ENCODE results near the gene SLC2A9. TPM values are rescaled to one million over a fixed set of nuclear protein-coding genes. Genes with fewer than 3 reads are reported as not detected.

Gene SLC2A9
- total and polyA plus RNA-seq, 2 of the 13 experiments (the other 11 are each of a cell fraction or from before 2014, with no cell fraction given), result 36.2 to 42.3 TPM

DNA sequence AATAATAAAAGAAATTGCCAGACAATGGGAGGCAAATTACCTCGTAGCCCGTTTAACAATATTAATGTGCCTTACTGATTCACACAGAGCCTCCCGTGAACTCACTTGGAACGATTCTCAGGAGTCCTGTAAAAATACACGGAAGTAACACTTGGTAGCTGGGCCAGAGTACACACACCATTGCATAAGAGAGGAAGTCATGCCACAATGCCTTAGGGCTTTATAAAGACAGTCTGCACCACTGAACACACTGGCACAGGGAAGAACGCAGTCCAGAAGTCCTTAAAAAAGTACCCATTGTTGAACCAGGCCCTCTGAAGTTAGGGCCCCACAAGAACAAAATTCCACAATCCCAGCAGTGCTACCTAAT is 15.1 kb downstream of the SLC2A9 start (continued):
- TF ChIP-seq, protein P1, sequence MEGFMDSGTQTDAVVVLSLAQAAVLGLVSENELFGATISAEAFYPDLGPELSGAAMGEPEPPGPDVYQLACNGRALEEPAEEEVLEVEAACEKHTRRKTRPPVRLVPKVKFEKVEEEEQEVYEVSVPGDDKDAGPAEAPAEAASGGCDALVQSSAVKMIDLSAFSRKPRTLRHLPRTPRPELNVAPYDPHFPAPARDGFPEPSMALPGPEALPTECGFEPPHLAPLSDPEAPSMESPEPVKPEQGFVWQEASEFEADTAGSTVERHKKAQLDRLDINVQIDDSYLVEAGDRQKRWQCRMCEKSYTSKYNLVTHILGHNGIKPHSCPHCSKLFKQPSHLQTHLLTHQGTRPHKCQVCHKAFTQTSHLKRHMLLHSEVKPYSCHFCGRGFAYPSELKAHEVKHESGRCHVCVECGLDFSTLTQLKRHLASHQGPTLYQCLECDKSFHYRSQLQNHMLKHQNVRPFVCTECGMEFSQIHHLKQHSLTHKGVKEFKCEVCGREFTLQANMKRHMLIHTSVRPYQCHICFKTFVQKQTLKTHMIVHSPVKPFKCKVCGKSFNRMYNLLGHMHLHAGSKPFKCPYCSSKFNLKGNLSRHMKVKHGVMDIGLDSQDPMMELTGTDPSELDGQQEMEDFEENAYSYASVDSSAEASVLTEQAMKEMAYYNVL (CRISPR knock-in tag; IDR thresholded peaks at IDR 0.05; ENCODE audit: borderline replicate concordance), result no peak; the same call in 1 of the 2 replicates
- TF ChIP-seq TP53 (CRISPR knock-in tag; conservative IDR thresholded peaks at IDR 0.05), result no peak
- TF ChIP-seq NAIF1 (CRISPR knock-in tag; IDR thresholded peaks at IDR 0.05; ENCODE audit: borderline replicate concordance), result no peak
- TF ChIP-seq, protein P2, sequence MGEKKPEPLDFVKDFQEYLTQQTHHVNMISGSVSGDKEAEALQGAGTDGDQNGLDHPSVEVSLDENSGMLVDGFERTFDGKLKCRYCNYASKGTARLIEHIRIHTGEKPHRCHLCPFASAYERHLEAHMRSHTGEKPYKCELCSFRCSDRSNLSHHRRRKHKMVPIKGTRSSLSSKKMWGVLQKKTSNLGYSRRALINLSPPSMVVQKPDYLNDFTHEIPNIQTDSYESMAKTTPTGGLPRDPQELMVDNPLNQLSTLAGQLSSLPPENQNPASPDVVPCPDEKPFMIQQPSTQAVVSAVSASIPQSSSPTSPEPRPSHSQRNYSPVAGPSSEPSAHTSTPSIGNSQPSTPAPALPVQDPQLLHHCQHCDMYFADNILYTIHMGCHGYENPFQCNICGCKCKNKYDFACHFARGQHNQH (CRISPR knock-in tag; IDR thresholded peaks at IDR 0.05), result peak; percentile 76; the same call in 1 of the 2 replicates
- peak; percentile 88 for TF ChIP-seq SSRP1 (CRISPR knock-in tag; IDR thresholded peaks at IDR 0.05)
- peak; percentile 37; the same call in 1 of the 2 replicates for TF ChIP-seq NR2F6 (IDR thresholded peaks at IDR 0.05)
- peak; percentile 40; the same call in 1 of the 2 replicates for TF ChIP-seq NR2F6 (CRISPR knock-in tag; IDR thresholded peaks at IDR 0.05)
- TF ChIP-seq ZNF619 (CRISPR knock-in tag; IDR thresholded peaks at IDR 0.05), result no peak
- TF ChIP-seq KDM6A (CRISPR knock-in tag; IDR thresholded peaks at IDR 0.05; ENCODE audit: low read depth), result 0 out of 2 replicates have a peak, but pooled peaks have one; percentile 19
- TF ChIP-seq, protein P3, sequence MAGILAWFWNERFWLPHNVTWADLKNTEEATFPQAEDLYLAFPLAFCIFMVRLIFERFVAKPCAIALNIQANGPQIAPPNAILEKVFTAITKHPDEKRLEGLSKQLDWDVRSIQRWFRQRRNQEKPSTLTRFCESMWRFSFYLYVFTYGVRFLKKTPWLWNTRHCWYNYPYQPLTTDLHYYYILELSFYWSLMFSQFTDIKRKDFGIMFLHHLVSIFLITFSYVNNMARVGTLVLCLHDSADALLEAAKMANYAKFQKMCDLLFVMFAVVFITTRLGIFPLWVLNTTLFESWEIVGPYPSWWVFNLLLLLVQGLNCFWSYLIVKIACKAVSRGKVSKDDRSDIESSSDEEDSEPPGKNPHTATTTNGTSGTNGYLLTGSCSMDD (CRISPR knock-in tag; IDR thresholded peaks at IDR 0.05), result no peak
- no peak for TF ChIP-seq SMARCE1 (IDR thresholded peaks at IDR 0.05; ENCODE audit: borderline replicate concordance)
- TF ChIP-seq, protein P4, sequence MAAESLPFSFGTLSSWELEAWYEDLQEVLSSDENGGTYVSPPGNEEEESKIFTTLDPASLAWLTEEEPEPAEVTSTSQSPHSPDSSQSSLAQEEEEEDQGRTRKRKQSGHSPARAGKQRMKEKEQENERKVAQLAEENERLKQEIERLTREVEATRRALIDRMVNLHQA (CRISPR knock-in tag; IDR thresholded peaks at IDR 0.05), result no peak
- TF ChIP-seq ZNF761 (CRISPR knock-in tag; conservative IDR thresholded peaks at IDR 0.05), result no peak
- TF ChIP-seq U2AF1 (optimal IDR thresholded peaks at IDR 0.05; ENCODE audit: low read depth, low read length), result no peak
- TF ChIP-seq ZNF263 (CRISPR knock-in tag; IDR thresholded peaks at IDR 0.05), result no peak
- 0 out of 2 replicates have a peak, but pooled peaks have one; percentile 56 for TF ChIP-seq KDM4B (CRISPR knock-in tag; IDR thresholded peaks at IDR 0.05)
- no peak for TF ChIP-seq ZNF367 (CRISPR knock-in tag; IDR thresholded peaks at IDR 0.05; ENCODE audit: borderline replicate concordance)
- TF ChIP-seq, protein P5, sequence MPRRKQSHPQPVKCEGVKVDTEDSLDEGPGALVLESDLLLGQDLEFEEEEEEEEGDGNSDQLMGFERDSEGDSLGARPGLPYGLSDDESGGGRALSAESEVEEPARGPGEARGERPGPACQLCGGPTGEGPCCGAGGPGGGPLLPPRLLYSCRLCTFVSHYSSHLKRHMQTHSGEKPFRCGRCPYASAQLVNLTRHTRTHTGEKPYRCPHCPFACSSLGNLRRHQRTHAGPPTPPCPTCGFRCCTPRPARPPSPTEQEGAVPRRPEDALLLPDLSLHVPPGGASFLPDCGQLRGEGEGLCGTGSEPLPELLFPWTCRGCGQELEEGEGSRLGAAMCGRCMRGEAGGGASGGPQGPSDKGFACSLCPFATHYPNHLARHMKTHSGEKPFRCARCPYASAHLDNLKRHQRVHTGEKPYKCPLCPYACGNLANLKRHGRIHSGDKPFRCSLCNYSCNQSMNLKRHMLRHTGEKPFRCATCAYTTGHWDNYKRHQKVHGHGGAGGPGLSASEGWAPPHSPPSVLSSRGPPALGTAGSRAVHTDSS (CRISPR knock-in tag; conservative IDR thresholded peaks at IDR 0.05), result no peak
- TF ChIP-seq MAFG (CRISPR knock-in tag; IDR thresholded peaks at IDR 0.05), result no peak
- no peak for TF ChIP-seq SUZ12 (IDR thresholded peaks at IDR 0.05; ENCODE audit: low read depth, low read length)
- TF ChIP-seq ZBTB3 (CRISPR knock-in tag; IDR thresholded peaks at IDR 0.05; ENCODE audit: borderline replicate concordance, low read depth), result no peak
- no peak for TF ChIP-seq ZNF530 (CRISPR knock-in tag; IDR thresholded peaks at IDR 0.05; ENCODE audit: low read depth)

Data from HepG2 (cell line).